NCI-H2081 (cell line): ENCODE measurements around the gene TRMT112.

ENCODE experiments used
- DNase-seq, 2 experiments: peaks; one replicate each; lab custom pipeline; 2025; lab: John Stamatoyannopoulos, UW

The TRMT112 gene

GRCh38 chr11:64275031-64275800 is 42.1 kb downstream of the TRMT112 start:
- no peak for DNase-seq

- DNase-seq: peak; percentile 99
These were observed 47.7 kb downstream of the TRMT112 start for GRCh38 chr11:64269540-64270220.

- DNase-seq: no peak
These were observed 48.3 kb downstream of the TRMT112 start for GRCh38 chr11:64268893-64269539.

- no peak for DNase-seq
These were observed 49.1 kb downstream of the TRMT112 start for GRCh38 chr11:64268025-64268892.

- DNase-seq: peak; percentile 14 to 49
These were observed 50.0 kb downstream of the TRMT112 start for GRCh38 chr11:64267207-64267945.
